ENCODE data around the gene INTS15. TPM values are rescaled to one million over a fixed set of nuclear protein-coding genes. Genes with fewer than 3 reads are reported as not detected.
"Not testable (repeated sequence)": the region's sequence is repeated elsewhere in the genome, so short reads cannot be mapped to it uniquely, and the experiment has no call there.

The INTS15 gene
- total RNA-seq, 2 experiments from 2014 or later = 31.9 to 35.0 TPM

GRCh38 chr7:6621195-6622133, 31.6 kb downstream of the INTS15 start:
- peaks cover 31% of the 10 kb centered on the region for H3K4me1 Mint-ChIP-seq
- H3K4me3 Mint-ChIP-seq = no peak overlapping the region
- peaks cover 13% of the 10 kb centered on the region for H3K36me3 Mint-ChIP-seq
- no peaks in the 10 kb centered on the region for H3K27me3 Mint-ChIP-seq
- DNase-seq = no peak
- H3K27ac Mint-ChIP-seq = no peak overlapping the region
- no peaks in the 10 kb centered on the region for H3K9me3 Mint-ChIP-seq

GRCh38 chr7:6622134-6622710, 32.4 kb downstream of the INTS15 start:
- H3K27ac Mint-ChIP-seq = no peak overlapping the region
- no peak overlapping the region for H3K4me3 Mint-ChIP-seq
- H3K9me3 Mint-ChIP-seq = no peaks in the 10 kb centered on the region
- no peak for DNase-seq
- H3K27me3 Mint-ChIP-seq = no peaks in the 10 kb centered on the region
- H3K4me1 Mint-ChIP-seq = peaks cover 31% of the 10 kb centered on the region
- peaks cover 13% of the 10 kb centered on the region for H3K36me3 Mint-ChIP-seq

DNA sequence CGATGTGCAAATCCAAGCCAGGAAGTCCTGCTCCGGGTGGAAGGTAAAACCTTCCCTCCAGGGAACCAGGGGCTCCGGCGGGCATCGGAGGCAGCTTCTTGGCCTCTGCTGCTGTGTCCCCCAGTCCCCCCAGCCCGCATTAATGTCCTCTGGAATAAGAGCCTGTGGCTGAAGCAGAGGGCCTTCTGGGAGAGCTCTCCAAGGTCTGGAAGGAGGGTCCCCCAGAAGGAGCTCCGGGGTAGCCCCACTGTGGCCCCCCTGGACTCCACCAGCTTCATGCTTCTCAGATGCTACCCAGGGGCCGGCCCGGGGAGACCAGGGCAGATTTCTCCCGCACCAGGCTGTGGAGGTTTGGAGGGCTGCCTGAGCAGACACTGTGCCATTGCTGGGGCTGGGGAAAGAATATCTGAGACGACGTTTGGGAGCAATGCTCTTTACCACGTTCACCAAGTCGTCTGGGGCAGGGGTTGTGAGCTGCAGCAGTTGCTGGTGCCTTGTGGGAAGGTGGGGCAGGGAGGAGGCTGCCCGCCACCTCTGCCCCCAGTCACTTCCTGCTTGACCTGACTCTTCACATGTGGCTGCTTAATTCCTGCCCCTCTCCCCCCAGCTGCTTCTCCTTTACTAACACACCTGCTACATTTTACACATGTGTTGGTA, 33.9 kb downstream of the INTS15 start:
- H3K27ac Mint-ChIP-seq = peak overlapping the region; percentile 91
- no peaks in the 10 kb centered on the region for H3K27me3 Mint-ChIP-seq
- H3K36me3 Mint-ChIP-seq = peaks cover 13% of the 10 kb centered on the region
- DNase-seq = no peak
- peak overlapping the region; percentile 18 for H3K4me3 Mint-ChIP-seq
- H3K9me3 Mint-ChIP-seq = no peaks in the 10 kb centered on the region
- H3K4me1 Mint-ChIP-seq = peaks cover 29% of the 10 kb centered on the region

GRCh38 chr7:6624246-6624611, 34.4 kb downstream of the INTS15 start:
- Mint-ChIP-seq H3K4me3 (peak overlapping the region; percentile 38), H3K4me1 (peaks cover 29% of the 10 kb centered on the region), H3K27ac (peak overlapping the region; percentile 91), H3K27me3 (no peaks in the 10 kb centered on the region), H3K36me3 (peaks cover 13% of the 10 kb centered on the region), H3K9me3 (no peaks in the 10 kb centered on the region)
- DNase-seq = no peak

DNA sequence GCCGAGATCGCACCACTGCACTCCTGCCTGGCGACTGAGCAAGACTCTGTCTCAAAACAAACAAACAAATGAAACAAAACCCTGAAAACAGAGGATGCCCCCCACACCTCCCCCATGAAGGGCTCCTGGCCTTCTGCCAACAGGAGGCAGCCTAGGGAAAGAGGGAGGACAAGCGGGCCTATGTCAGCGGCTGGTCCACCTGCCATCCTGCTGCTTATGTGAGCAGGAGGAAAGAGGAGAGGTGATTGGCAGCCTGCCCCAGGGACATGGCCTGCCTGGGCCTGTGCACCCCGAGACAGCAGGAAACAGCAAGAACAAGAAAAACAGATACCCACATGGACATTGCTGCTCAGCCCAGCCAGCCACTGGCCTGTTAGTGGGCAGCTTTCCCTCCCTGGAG, 38.2 kb downstream of the INTS15 start:
- H3K27me3 Mint-ChIP-seq = no peaks in the 10 kb centered on the region
- H3K4me1 Mint-ChIP-seq = peaks cover 10% of the 10 kb centered on the region
- no peak overlapping the region for H3K27ac Mint-ChIP-seq
- DNase-seq = no peak
- H3K4me3 Mint-ChIP-seq = no peak overlapping the region
- H3K36me3 Mint-ChIP-seq = peaks cover 3% of the 10 kb centered on the region
- no peaks in the 10 kb centered on the region for H3K9me3 Mint-ChIP-seq

DNA sequence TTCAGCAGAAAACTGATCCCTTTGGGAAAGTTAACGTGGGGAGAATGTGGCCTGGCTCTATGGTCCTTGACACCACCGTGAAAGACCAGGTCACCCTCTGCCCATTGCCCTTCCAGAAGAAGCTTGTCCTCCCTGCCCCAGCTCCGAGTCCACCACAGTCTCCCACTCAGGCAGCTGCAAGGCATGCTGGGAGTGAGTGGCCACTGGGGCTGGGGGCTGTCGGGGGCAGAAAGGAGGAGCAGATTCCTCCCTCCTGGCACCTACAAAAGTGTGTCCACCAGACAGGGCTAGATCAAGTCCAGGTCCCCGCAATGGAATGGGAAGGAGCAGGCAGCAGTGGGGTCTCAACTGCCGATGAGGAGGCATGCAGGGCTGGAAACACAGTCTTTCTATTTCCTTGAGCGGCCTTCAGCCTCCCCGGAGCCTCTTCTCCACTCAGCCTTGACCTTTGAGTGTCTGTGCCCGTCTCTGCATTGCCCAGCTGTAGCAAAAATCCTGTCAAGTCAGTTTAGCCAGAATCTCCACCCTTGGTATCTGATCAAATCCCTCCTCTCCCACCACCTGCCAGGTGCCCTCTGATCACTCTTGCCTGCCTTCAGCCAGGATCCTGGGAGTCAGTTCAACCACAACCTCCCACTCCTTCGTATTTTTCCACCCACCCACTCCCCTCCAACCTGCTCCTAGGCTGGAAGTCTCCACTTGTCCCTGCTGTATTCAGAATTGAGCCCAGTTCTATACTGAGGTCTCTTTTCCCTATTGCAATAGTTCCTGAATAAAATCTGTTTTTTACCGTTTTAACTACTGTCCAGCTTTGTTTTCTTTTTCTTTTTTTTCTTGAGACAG, 40.4 kb downstream of the INTS15 start:
- Mint-ChIP-seq H3K9me3 (no peaks in the 10 kb centered on the region), H3K27ac (no peak overlapping the region), H3K36me3 (no peaks in the 10 kb centered on the region), H3K4me3 (no peak overlapping the region), H3K27me3 (no peaks in the 10 kb centered on the region), H3K4me1 (peaks cover 3% of the 10 kb centered on the region)
- DNase-seq = no peak

DNA sequence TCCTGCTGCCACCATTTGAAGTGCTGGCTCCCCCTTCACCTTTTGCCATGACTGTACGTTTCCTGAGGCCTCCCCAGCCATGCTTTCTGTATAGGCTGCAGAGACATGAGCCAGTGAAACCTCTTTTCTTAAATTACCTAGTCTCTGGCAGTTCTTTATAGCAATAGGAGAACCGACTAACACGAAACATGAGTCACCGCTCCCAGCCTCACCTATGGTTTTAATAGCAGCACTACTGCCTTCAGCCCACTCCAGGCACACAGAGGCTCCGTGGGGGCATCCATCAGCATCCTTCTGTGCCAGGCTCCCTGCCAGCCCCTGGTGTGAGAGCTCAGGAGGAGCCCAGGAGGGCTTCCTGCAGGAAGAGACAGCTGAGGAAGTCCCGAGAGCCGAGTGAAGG, 41.8 kb downstream of the INTS15 start:
- no peaks in the 10 kb centered on the region for H3K36me3 Mint-ChIP-seq
- no peak overlapping the region for H3K4me3 Mint-ChIP-seq
- no peak for DNase-seq
- no peaks in the 10 kb centered on the region for H3K27me3 Mint-ChIP-seq
- H3K27ac Mint-ChIP-seq = no peak overlapping the region
- H3K4me1 Mint-ChIP-seq = peaks cover 4% of the 10 kb centered on the region
- no peaks in the 10 kb centered on the region for H3K9me3 Mint-ChIP-seq

- no peaks in the 10 kb centered on the region for H3K9me3 Mint-ChIP-seq
- peaks cover 10% of the 10 kb centered on the region for H3K36me3 Mint-ChIP-seq
- H3K27ac Mint-ChIP-seq = no peak overlapping the region
Measured at GRCh38 chr7:6634021-6634420, 44.2 kb downstream of the INTS15 start.

DNA sequence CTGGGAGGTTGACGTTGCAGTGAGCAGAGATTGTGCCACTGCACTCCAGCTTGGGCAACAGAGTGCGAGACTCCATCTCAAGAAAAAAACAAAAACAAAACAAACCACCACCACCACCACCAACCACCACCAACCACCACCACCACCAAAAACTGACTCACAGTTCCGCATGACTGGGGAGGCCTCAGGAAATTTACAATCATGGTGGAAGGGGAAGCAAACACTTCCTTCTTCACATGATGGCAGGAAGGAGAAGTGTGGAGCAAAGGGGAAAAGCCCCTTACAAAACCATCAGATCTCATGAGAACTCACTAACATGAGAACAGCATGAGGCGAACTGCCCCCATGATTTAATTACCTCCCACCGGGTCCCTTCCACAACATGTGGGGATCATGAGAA, 45.1 kb downstream of the INTS15 start:
- not testable (repeated sequence) for H3K27me3 Mint-ChIP-seq, H3K4me3 Mint-ChIP-seq, DNase-seq, H3K9me3 Mint-ChIP-seq
- peaks cover 19% of the 10 kb centered on the region for H3K36me3 Mint-ChIP-seq
- peak overlapping the region; percentile 5 for H3K27ac Mint-ChIP-seq
- peaks cover 26% of the 10 kb centered on the region for H3K4me1 Mint-ChIP-seq

More at GRCh38 chr7:6634021-6634420, 44.2 kb downstream of the INTS15 start:
- no peaks in the 10 kb centered on the region for H3K27me3 Mint-ChIP-seq
- H3K4me1 Mint-ChIP-seq = peaks cover 17% of the 10 kb centered on the region
- no peak for DNase-seq
- no peak overlapping the region for H3K4me3 Mint-ChIP-seq

DNA sequence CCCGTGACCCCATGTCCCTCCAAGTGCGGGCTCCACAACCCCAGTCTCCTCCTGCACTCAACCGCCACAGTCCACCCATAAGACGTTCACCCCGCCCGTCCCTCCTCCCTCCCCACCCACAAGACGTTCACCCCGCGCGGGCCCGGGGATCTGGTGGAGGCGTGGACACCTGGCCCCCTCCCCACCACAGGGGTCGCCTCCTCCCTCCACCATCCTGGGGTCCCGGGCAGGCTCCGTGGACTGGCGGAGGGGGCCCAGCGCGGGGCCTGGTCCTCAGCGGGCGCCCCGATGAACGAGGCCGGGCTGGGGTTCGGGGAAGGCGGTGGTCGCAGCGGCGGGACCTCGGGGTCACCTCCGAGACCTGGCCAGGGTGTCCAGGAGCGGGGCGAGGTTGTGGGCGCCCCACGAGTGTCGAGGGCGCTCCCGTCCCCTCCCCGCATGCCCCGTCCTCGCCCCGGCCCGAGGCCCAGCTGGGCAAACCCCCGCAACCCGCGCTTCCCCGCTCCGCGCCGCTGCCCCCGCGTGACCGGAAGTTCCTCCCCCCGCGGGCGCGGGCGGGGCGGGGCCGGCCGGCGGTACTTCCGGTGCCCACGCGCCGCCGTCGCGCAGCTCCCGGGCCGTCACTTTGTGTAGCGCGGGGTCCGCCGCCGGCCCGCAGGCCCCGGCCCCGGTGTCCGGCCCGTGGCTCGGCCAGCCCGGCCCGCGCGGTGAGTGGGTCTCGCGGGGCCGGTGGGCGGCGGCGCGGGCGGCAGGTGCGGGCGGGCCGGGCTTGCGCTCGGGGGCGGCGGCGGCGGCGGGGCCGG, 47.1 kb downstream of the INTS15 start, which contains the start of gene ZNF316:
TSS of gene ZNF316 (plus strand) at position 578 of the 803 bp plus-strand sequence. CDS start 5,092 bp downstream, outside the sequence.
- Mint-ChIP-seq H3K27ac (peak within 1 kb of the TSS; percentile 91), H3K4me1 (peaks cover 29% of the 10 kb centered on the region), H3K27me3 (no peaks in the 10 kb centered on the region), H3K36me3 (peaks cover 30% of the 10 kb centered on the region), H3K9me3 (peaks cover 2% of the 10 kb centered on the region), H3K4me3 (peak within 1 kb of the TSS; percentile 88)
- DNase-seq = peak; percentile 67

GRCh38 chr7:6637544-6638229, 47.9 kb downstream of the INTS15 start:
- peak; percentile 82 for DNase-seq
- H3K4me3 Mint-ChIP-seq = peak overlapping the region; percentile 88
- H3K27ac Mint-ChIP-seq = peak overlapping the region; percentile 91
- no peaks in the 10 kb centered on the region for H3K27me3 Mint-ChIP-seq
- H3K36me3 Mint-ChIP-seq = peaks cover 35% of the 10 kb centered on the region
- H3K9me3 Mint-ChIP-seq = peaks cover 2% of the 10 kb centered on the region
- H3K4me1 Mint-ChIP-seq = peaks cover 29% of the 10 kb centered on the region

- peaks cover 29% of the 10 kb centered on the region for H3K4me1 Mint-ChIP-seq
- H3K27ac Mint-ChIP-seq = peak overlapping the region; percentile 59
- H3K9me3 Mint-ChIP-seq = peaks cover 2% of the 10 kb centered on the region
- H3K4me3 Mint-ChIP-seq = peak overlapping the region; percentile 88
- no peak for DNase-seq
- peaks cover 35% of the 10 kb centered on the region for H3K36me3 Mint-ChIP-seq
- H3K27me3 Mint-ChIP-seq = no peaks in the 10 kb centered on the region
Measured at GRCh38 chr7:6639032-6639431, 49.2 kb downstream of the INTS15 start.

DNA sequence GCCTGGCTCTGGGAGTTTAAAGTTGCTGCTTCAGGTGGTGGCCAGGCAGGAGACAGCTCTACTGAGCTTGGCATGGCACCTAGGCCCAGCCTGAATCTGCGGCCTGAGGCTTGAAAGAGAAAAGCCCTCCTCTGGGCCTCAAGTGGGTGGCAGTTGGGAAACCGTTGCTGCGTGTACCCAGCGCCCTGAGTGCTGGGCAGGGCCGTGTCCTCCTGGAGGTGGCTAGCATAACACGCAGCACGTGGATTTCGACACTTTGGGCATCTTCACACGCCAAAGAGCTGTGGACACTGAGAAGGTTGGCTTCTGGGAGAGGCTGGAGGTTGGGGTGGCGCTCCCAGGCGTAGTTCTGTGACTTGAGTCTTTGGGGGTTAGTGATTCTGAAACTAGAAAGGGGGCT, 49.8 kb downstream of the INTS15 start:
- Mint-ChIP-seq H3K4me3 (no peak overlapping the region), H3K27me3 (no peaks in the 10 kb centered on the region), H3K36me3 (peaks cover 35% of the 10 kb centered on the region), H3K27ac (peak overlapping the region; percentile 81), H3K9me3 (peaks cover 2% of the 10 kb centered on the region), H3K4me1 (peaks cover 29% of the 10 kb centered on the region)
- DNase-seq = no peak

Measured in activated naive CD8-positive, alpha-beta T cell treated with anti-CD3 and anti-CD28 coated beads for 36 hours (primary cell).